Nephron progenitor cell (in vitro differentiated cells): ENCODE measurements around the gene ABCC9.

Experiments used
- DNase-seq: peaks from one replicate; pipeline ENCODE4 v3.0.0; 2021
- H3K27ac Mint-ChIP-seq: 2 replicates; pipeline ENCODE4 v1.8.0; 2021; ENCODE audit warnings: mild to moderate bottlenecking, moderate library complexity, mixed read lengths
- H3K27me3 Mint-ChIP-seq: 2 replicates; pipeline ENCODE4 v1.8.0; 2021; ENCODE audit warnings: mild to moderate bottlenecking, low read depth, mixed read lengths; ENCODE audit not compliant: poor library complexity
- H3K36me3 Mint-ChIP-seq: 2 replicates; pipeline ENCODE4 v1.8.0; 2021; ENCODE audit warnings: low read depth, mixed read lengths
- H3K4me1 Mint-ChIP-seq: 2 replicates; pipeline ENCODE4 v1.8.0; 2021; ENCODE audit warnings: mixed read lengths
- H3K4me3 Mint-ChIP-seq: 2 replicates; pipeline ENCODE4 v1.8.0; 2021; ENCODE audit warnings: mild to moderate bottlenecking, moderate library complexity, mixed read lengths
- H3K9me3 Mint-ChIP-seq: 2 replicates; pipeline ENCODE4 v1.8.0; 2021; ENCODE audit warnings: mild to moderate bottlenecking, moderate library complexity, mixed read lengths
- TF ChIP-seq, protein P1 (sequence below): fragments of 200-600 bp; sonication (generic); IDR thresholded peaks from 2 replicates; pipeline ENCODE4 v1.5.0; 2021; ENCODE audit warnings: antibody characterized with exemption

ABCC9 gene

DNA sequence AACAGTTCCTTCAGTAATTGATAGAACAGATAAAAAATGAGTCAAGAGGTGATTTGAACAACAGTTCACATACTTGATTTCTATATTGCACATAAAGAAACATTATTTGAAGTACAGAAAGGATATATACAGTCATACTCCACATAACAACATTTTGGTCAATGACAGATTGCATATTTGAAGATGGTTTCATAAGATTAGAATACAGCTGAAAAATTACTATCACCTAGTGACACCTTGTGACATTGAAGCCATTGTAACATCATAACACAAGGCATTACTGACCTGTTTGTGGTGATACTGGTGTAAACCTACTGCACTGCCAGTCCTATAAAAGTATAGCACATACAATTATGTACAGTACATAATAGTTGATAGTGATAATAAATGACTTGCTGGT is 43.1 kb upstream of the ABCC9 start:
- TF ChIP-seq, protein P1, sequence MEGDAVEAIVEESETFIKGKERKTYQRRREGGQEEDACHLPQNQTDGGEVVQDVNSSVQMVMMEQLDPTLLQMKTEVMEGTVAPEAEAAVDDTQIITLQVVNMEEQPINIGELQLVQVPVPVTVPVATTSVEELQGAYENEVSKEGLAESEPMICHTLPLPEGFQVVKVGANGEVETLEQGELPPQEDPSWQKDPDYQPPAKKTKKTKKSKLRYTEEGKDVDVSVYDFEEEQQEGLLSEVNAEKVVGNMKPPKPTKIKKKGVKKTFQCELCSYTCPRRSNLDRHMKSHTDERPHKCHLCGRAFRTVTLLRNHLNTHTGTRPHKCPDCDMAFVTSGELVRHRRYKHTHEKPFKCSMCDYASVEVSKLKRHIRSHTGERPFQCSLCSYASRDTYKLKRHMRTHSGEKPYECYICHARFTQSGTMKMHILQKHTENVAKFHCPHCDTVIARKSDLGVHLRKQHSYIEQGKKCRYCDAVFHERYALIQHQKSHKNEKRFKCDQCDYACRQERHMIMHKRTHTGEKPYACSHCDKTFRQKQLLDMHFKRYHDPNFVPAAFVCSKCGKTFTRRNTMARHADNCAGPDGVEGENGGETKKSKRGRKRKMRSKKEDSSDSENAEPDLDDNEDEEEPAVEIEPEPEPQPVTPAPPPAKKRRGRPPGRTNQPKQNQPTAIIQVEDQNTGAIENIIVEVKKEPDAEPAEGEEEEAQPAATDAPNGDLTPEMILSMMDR = no peak
- DNase-seq = no peak
- Mint-ChIP-seq H3K9me3 (no peaks in the 10 kb centered on the region), H3K27ac (no peak overlapping the region), H3K27me3 (no peaks in the 10 kb centered on the region), H3K4me3 (no peak overlapping the region), H3K4me1 (peaks cover 40% of the 10 kb centered on the region), H3K36me3 (no peaks in the 10 kb centered on the region)

DNA sequence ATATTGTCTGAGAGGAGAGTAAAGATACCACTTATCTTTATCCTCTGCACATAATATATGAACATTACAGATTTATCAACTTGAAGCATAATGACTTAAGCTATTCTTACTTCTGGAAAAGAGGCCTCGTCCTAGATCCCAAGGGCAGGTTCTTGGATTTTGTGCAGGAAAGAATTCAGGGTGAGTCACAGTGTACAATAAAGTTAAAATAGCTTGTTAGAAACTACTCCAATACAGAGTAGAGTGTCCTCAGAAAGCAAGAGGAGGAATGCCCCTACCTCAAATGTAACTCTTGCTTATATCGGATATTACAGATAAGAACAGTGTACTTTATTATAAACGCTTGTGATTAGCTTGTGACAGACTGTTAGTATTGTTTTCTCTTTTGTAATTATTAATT is 41.9 kb upstream of the ABCC9 start:
- H3K9me3 Mint-ChIP-seq = no peaks in the 10 kb centered on the region
- no peak overlapping the region for H3K4me3 Mint-ChIP-seq
- TF ChIP-seq, protein P1 = no peak

DNA sequence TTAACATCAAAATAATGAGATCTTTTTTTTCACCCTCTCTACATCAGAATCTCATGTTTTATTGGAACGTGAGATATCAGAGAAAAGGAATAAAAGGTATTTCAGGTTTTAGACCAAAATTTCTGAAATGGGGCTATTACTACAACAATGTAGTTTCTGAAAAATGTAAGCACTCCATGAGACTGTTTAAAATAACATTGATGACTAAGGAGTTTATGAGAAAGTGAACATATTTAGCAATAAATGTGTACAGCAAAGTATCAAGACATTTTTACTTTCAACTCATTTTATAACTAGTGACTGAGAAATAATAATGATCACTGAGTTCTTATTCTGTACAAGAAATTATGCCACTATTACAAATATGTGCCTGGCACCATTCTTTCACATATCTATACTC is 39.3 kb upstream of the ABCC9 start:
- Mint-ChIP-seq H3K4me1 (peaks cover 15% of the 10 kb centered on the region), H3K36me3 (no peaks in the 10 kb centered on the region), H3K27me3 (no peaks in the 10 kb centered on the region), H3K9me3 (no peaks in the 10 kb centered on the region), H3K27ac (peak overlapping the region; percentile 50), H3K4me3 (no peak overlapping the region)
- TF ChIP-seq, protein P1 = no peak
- DNase-seq = no peak

More for the DNA sequence above, 41.9 kb upstream of the ABCC9 start:
- H3K4me1 Mint-ChIP-seq = peaks cover 34% of the 10 kb centered on the region
- no peaks in the 10 kb centered on the region for H3K27me3 Mint-ChIP-seq
- H3K36me3 Mint-ChIP-seq = no peaks in the 10 kb centered on the region
- DNase-seq = no peak
- H3K27ac Mint-ChIP-seq = no peak overlapping the region

- Mint-ChIP-seq H3K4me3 (no peak overlapping the region), H3K27me3 (no peaks in the 10 kb centered on the region), H3K27ac (no peak overlapping the region), H3K4me1 (peaks cover 24% of the 10 kb centered on the region), H3K9me3 (no peaks in the 10 kb centered on the region), H3K36me3 (no peaks in the 10 kb centered on the region)
- TF ChIP-seq, protein P1 = no peak
- DNase-seq = no peak
Measured at GRCh38 chr12:21975293-21975692, 34.1 kb upstream of the ABCC9 start.

- Mint-ChIP-seq H3K4me1 (peaks cover 24% of the 10 kb centered on the region), H3K27me3 (no peaks in the 10 kb centered on the region), H3K36me3 (no peaks in the 10 kb centered on the region), H3K4me3 (no peak overlapping the region), H3K27ac (no peak overlapping the region), H3K9me3 (no peaks in the 10 kb centered on the region)
- TF ChIP-seq, protein P1 = no peak
- DNase-seq = no peak
Measured at GRCh38 chr12:21973221-21973620, 32.0 kb upstream of the ABCC9 start.

- TF ChIP-seq, protein P1 = no peak
- Mint-ChIP-seq H3K4me3 (no peak overlapping the region), H3K27me3 (no peaks in the 10 kb centered on the region), H3K4me1 (peaks cover 24% of the 10 kb centered on the region), H3K27ac (no peak overlapping the region), H3K36me3 (no peaks in the 10 kb centered on the region), H3K9me3 (peaks cover 4% of the 10 kb centered on the region)
- no peak for DNase-seq
Measured at GRCh38 chr12:21972055-21972454, 30.8 kb upstream of the ABCC9 start.
